HG02884 (cell line): Measurements from ENCODE around the gene NR1H4.
"Not testable (repeated sequence)": the region's sequence is repeated elsewhere in the genome, so short reads cannot be mapped to it uniquely, and the experiment has no call there.

Source experiments
- ATAC-seq: cut with Tn5 transposase; IDR thresholded peaks from one replicate; pipeline ENCODE4 v1.9.1; 2021; ENCODE audit warnings: mild to moderate bottlenecking, moderate library complexity; ENCODE audit not compliant: unreplicated experiment

Gene NR1H4

GRCh38 chr12:100504804-100505203 is 31.1 kb downstream of the NR1H4 start:
- ATAC-seq = no peak

- ATAC-seq = no peak
These were observed 35.1 kb downstream of the NR1H4 start for GRCh38 chr12:100508751-100509150.

GRCh38 chr12:100512692-100513091 is 39.0 kb downstream of the NR1H4 start:
- no peak for ATAC-seq

GRCh38 chr12:100515968-100516367 is 42.3 kb downstream of the NR1H4 start:
- ATAC-seq = no peak

GRCh38 chr12:100518376-100518775 is 44.7 kb downstream of the NR1H4 start:
- ATAC-seq = no peak

- ATAC-seq = no peak
These were observed 46.5 kb downstream of the NR1H4 start for GRCh38 chr12:100520048-100520769.

- ATAC-seq = no peak
These were observed 48.3 kb downstream of the NR1H4 start for GRCh38 chr12:100521958-100522357.

GRCh38 chr12:100528034-100528433 is 54.4 kb downstream of the NR1H4 start:
- no peak for ATAC-seq

- ATAC-seq = no peak
These were observed 54.9 kb downstream of the NR1H4 start for GRCh38 chr12:100528471-100529127.

- ATAC-seq = no peak
These were observed 56.2 kb downstream of the NR1H4 start for GRCh38 chr12:100529756-100530350.

GRCh38 chr12:100533376-100533775 is 59.7 kb downstream of the NR1H4 start:
- ATAC-seq = no peak

- ATAC-seq = no peak
These were observed 61.1 kb downstream of the NR1H4 start for GRCh38 chr12:100534625-100535227.

GRCh38 chr12:100539202-100539601 is 65.5 kb downstream of the NR1H4 start:
- no peak for ATAC-seq

- no peak for ATAC-seq
These were observed 70.5 kb downstream of the NR1H4 start for GRCh38 chr12:100544165-100544564.

- ATAC-seq = no peak
These were observed 71.4 kb downstream of the NR1H4 start for GRCh38 chr12:100545092-100545491.

GRCh38 chr12:100553936-100554335 is 80.3 kb downstream of the NR1H4 start:
- ATAC-seq = no peak

- no peak for ATAC-seq
These were observed 81.0 kb downstream of the NR1H4 start for GRCh38 chr12:100554608-100555077.

- no peak for ATAC-seq
These were observed 82.1 kb downstream of the NR1H4 start for GRCh38 chr12:100555722-100556121.

GRCh38 chr12:100557357-100557756 is 83.7 kb downstream of the NR1H4 start:
- no peak for ATAC-seq

GRCh38 chr12:100559261-100559660 is 85.6 kb downstream of the NR1H4 start:
- not testable (repeated sequence) for ATAC-seq

GRCh38 chr12:100564090-100564489 is 90.4 kb downstream of the NR1H4 start:
- ATAC-seq = no peak
